ENCODE results near the gene DUSP5.

Gene DUSP5

GRCh38 chr10:110481919-110482318, 15.8 kb upstream of the DUSP5 start:
- no peak for DNase-seq

- DNase-seq: no peak
Measured at GRCh38 chr10:110483633-110484032, 14.1 kb upstream of the DUSP5 start.

- DNase-seq: no peak
Measured at GRCh38 chr10:110485541-110485940, 12.2 kb upstream of the DUSP5 start.

- DNase-seq: no peak
Measured at GRCh38 chr10:110486680-110487410, 10.9 kb upstream of the DUSP5 start.

GRCh38 chr10:110487411-110488331, 10.0 kb upstream of the DUSP5 start:
- no peak for DNase-seq

GRCh38 chr10:110488332-110488681, 9.4 kb upstream of the DUSP5 start:
- DNase-seq: no peak

GRCh38 chr10:110488940-110489339, 8.8 kb upstream of the DUSP5 start:
- DNase-seq: no peak

GRCh38 chr10:110490640-110491039, 7.1 kb upstream of the DUSP5 start:
- no peak for DNase-seq

GRCh38 chr10:110491346-110491745, 6.4 kb upstream of the DUSP5 start:
- DNase-seq: no peak

GRCh38 chr10:110492069-110492822, 5.5 kb upstream of the DUSP5 start:
- DNase-seq: no peak

- DNase-seq: no peak
Measured at GRCh38 chr10:110493832-110494426, 3.8 kb upstream of the DUSP5 start.

- no peak for DNase-seq
Measured at GRCh38 chr10:110494532-110494931, 3.2 kb upstream of the DUSP5 start.

- peak; percentile 60 for DNase-seq
Measured at GRCh38 chr10:110495731-110496552, 1.8 kb upstream of the DUSP5 start.

- DNase-seq: peak; percentile 64
Measured at GRCh38 chr10:110496553-110497437, 912 bp upstream of the DUSP5 start.

GRCh38 chr10:110498087-110498981, 627 bp downstream of the DUSP5 start:
- peak; percentile 77 for DNase-seq

- peak; percentile 50 for DNase-seq
Measured at GRCh38 chr10:110498982-110499795, 1.5 kb downstream of the DUSP5 start.

- no peak for DNase-seq
Measured at GRCh38 chr10:110499796-110500514, 2.2 kb downstream of the DUSP5 start.

GRCh38 chr10:110500515-110500905, 2.8 kb downstream of the DUSP5 start:
- no peak for DNase-seq

Measured in eye (tissue), 1 donor.